ENCODE results near the gene P2RX6.
A peak's percentile ranks its signal among the peaks of the same experiment; 100 is the strongest.

P2RX6 gene

DNA sequence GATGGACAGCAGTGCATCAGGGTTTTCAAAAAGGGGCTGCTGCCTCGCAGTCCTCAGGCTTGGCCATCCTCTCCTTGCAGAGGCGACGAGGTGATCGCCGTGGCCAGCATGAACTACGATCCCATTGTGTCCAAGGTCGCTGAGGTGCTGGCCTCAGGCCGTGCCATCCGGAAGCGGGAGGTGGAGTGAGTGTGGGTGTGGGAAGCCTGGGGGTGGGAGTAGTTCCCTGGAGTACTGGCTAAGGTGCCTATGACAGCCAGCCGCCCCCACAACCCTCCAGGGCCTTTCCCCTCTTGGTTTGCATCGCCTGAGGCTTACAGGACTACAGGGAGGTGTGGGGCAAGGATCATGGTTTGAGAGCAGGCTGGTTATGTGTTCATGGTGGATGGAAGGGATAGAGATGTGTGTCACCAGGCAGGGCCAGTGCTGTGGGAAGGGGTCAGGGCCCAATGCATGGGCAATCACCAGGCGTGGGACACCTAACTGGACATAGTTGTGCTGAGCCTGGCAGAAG, 35.0 kb upstream of the P2RX6 start:
- no peak for DNase-seq (ENCODE audit: low spot score)

DNA sequence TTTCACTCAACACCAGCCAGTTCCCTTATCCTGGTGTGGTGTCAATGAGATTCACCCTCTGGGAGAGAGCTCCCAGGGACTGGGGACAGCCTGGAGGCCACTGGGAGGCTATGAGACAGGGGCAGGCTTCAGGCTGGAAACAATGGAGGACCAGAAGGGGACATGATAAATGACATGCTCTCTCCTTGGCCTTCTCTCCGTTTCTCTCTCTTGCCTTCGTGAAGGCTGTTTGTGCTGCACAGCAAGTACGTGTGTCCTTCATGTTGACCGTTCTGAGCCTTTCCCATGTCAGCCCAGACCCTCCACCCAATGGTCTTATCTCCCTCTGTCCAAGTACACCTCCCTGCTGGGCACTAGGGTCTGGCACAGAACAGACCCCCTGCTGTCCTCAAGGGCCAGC, 34.4 kb upstream of the P2RX6 start:
- no peak for DNase-seq (ENCODE audit: low spot score)

DNA sequence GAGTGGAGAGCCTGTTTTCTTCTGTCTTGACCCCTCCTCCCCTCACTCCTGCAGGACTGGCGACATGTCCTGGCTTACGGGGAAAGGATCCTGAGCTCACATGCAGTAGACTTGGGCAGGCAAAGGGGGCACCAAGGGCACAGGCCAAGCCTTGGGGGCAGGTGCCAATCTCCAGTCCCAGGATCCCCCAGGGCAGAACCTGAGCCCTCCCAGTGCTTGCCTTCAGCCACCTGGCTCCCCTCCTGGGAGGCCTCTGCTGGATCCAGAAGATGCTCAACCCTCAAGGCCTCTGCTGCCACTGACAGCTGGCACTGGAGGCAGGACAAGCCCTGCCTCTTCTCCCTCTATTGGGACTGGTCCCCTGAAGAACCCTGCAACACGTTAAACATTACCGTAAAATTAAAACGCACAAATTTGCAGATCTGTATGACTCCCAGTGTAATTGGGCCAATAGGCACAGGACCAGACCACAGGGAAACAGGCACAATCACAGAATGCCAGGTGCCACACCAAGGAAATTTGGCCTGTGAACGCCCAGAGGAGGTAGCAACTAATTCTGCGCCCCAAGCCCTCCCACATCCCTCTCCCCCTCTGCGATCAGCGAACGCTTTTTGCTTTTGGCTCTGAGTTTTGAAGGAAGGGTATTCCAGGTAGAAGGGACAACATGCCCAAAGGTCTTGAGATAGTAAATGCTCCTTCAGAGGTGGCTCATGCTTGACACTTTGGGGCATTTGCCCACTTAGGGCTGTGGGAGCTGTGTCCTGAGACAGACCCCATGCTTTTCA, 33.8 kb upstream of the P2RX6 start:
- DNase-seq (ENCODE audit: low spot score) = no peak

DNA sequence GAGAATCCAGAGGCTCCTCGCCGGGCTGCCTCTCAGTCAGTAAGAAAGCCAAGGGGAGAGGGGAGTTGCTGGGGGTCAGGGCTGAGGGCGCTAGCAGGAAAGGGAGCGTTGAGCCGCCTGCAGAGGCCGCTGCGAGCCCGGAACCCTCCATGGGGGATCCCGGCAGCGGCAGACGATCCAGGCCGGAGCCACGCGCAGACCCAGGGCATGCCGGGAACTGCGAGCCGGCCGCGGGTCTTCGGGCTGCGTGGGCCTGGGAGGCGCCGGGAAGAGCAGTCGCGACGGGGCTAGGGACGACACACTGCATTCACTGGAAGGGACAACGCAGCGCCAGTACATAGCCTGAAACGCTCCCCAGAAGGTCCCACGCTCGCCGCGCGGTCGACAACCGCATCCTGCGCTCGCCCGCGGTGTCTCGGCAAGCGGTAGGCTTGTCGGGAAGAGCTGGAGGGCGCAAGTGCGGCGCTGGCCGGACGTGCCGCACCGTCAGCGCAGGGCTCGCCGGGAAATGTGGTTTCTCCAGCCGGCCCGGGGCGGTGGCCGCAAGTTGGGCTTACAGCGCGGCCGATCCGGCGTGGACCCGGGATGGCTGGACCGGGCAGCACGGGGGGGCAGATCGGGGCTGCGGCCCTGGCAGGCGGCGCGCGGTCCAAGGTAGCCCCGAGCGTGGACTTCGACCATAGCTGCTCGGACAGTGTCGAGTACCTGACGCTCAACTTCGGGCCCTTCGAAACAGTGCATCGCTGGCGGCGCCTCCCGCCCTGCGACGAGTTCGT, 33.0 kb upstream of the P2RX6 start, which contains the start of gene LZTR1:
Gene LZTR1 (plus strand): TSS at position 511 of the 776 bp plus-strand sequence. CDS start 75 bp downstream, at position 586.
- peak; percentile 83 for DNase-seq (ENCODE audit: low spot score)

DNA sequence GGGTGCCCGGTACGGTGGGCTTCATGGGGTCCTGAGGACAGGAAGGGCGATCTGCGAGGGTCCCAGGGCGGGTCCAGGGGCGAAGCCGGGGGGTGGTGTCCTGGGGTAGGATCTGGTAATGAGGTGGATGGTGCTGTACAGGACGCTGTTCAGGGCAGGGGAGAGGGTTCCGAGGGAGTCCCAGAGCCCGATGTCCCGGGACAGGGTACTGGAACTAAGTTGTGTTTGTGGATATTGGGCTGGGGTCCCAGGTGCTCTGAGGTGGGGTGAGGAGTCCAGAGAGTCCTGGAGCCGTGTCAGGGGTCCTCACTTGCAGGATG, 32.4 kb upstream of the P2RX6 start:
- no peak for DNase-seq (ENCODE audit: low spot score)

DNA sequence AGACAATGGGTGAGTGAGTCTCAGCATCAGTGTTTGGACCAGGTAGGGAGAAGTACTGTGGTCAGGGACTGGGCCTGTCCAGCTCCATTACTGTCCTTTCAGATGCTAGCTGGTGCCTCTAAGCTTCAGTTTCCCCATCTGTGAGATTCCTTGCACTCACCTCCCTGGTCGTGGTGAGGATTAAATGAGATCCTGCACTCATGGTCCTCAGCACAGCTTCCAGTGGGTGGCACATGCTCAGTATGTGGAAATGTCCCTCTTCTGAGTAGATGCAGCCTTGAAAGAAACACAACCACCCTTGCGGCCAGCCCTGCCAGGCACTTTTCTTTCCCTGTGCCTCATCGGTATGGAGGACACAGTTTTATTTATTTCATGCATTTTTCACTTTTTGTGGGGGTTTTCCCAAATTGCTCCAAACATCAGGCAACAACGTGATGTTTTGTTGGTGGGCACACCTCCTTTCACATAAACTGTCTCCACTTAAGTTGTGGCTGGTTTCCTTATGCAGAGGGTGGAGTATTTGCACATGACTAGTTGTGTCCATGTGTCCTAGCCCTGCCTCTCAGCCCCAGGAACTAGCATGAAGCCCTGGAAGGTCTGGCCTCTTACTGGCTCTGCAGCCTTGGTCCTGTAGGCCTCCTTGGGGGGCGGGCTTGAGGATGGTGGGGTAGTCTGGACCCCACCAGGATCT, 31.7 kb upstream of the P2RX6 start:
- no peak for DNase-seq (ENCODE audit: low spot score)

DNA sequence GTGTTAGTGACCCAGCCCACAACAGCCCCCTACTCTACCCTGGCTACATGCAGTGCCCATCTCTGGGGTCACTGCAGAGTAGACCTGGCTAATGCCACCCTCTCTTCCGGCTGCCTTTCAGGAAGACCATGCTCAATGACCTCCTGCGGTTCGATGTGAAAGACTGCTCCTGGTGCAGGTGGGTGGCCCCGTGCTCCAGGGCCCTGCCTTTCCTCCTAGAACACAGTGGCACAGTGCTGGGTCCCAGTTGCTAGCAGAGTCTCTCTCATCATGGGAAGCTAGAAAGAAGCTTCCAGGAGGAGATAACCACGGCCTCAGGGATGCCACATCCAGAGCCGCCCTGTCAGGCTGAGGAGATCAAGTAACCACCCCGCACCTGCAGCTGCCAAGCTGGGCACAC, 29.2 kb upstream of the P2RX6 start:
- DNase-seq (ENCODE audit: low spot score) = no peak

DNA sequence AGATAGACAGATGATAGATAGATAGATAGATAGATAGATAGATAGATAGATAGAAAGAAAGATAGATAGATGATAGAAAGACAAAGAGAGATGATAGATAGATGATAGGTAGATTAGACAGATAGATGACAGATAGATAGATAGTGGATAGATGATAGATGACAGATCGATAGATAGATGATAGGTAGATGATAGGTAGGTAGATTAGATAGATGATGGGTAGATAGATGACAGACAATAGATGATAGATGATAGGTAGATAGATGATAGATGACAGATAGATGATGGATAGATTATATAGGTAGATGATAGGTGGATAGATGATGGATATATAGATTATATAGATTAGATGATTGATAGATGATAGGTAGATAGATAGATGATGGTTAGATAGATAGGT, 28.6 kb upstream of the P2RX6 start:
- no peak for DNase-seq (ENCODE audit: low spot score)

DNA sequence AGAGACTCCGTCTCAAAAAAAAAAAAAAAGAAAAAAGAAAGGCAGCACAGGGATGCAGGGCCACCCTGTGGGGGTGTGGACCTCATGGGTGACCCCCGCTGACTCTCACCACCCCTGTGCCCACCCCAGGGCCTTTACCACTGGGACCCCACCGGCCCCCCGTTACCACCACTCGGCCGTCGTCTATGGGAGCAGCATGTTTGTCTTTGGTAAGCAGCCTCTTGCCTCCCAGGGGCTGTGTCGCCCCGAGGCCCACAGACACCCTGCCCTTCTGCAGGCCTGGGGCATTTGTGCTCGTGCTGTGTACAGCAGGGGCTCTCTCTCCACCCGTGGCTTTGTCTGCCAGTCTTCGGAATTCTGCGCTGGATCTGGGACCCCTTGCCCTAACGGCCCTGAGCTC, 27.6 kb upstream of the P2RX6 start:
- DNase-seq (ENCODE audit: low spot score) = no peak

DNA sequence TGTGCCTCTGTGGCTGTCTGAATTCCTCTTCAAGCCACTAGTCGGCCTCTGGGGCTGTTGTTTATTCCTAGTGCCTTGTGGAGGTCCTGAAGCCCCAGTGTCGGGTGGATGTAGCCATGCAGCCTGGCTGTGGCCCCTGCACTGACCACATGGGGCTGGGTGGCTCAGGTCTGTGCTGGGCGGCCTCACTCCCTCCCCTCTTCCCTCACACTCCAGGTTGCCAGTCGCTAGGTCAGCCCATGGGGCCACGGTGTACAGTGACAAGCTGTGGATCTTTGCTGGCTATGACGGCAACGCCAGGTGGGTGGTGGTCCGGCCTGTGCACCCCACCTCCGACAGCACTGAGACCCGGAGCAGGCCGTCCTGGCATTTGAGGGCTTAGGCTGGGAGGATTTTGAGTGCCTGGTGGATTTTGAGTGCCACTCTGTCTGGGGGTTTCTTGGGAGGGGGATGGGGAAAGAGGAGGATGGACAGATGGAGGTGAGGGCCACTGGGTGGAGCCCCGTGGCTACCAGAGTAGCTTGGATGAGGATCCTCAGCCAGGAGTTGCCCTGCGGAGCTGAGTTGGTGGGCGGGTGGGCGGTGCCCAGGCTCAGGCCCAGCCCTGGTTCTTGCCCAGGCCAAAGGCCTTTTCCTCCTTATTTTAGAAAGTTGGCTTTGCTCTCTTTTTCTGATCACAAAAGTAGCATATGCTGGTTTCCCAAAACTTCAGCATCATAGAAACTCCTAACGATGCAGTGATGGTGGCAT, 26.2 kb upstream of the P2RX6 start:
- no peak for DNase-seq (ENCODE audit: low spot score)

DNA sequence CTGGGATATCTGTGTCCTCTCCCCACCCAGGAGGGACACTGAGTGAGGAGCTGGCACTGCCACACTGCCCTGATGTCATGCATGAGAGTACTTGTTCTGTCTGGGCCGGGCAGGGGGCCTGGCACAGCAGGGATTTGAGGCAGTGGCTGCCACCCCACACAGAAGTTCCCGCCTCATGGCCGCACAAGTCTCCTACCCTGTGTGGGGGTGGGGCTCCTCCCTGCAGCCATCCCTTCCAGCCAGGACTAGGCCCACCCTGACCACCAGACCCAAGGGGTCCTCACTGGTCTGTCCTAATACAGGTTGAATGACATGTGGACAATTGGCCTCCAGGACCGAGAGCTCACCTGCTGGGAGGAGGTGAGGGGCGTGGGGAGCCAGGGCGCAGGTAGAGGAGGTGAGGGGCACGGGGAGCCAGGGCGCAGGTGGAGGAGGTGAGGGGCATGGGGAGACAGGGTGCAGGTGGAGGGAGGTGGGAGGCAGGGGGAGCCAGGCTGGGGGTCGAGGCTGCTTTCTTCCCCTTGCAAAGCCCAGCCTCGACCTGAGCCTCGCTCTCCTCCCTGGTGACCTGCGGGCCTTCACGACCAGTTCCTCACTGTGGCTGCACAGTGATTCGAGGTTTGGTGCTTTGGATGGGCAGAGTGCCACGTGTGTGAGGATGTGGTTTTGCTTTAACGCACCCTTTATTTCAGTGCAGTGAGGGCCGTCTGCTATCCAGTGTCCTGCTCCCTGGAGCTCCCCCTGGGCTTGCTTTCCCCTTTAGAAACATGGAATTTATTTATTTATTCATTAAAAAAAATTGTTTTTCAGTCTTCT, 25.4 kb upstream of the P2RX6 start:
- no peak for DNase-seq (ENCODE audit: low spot score)

DNA sequence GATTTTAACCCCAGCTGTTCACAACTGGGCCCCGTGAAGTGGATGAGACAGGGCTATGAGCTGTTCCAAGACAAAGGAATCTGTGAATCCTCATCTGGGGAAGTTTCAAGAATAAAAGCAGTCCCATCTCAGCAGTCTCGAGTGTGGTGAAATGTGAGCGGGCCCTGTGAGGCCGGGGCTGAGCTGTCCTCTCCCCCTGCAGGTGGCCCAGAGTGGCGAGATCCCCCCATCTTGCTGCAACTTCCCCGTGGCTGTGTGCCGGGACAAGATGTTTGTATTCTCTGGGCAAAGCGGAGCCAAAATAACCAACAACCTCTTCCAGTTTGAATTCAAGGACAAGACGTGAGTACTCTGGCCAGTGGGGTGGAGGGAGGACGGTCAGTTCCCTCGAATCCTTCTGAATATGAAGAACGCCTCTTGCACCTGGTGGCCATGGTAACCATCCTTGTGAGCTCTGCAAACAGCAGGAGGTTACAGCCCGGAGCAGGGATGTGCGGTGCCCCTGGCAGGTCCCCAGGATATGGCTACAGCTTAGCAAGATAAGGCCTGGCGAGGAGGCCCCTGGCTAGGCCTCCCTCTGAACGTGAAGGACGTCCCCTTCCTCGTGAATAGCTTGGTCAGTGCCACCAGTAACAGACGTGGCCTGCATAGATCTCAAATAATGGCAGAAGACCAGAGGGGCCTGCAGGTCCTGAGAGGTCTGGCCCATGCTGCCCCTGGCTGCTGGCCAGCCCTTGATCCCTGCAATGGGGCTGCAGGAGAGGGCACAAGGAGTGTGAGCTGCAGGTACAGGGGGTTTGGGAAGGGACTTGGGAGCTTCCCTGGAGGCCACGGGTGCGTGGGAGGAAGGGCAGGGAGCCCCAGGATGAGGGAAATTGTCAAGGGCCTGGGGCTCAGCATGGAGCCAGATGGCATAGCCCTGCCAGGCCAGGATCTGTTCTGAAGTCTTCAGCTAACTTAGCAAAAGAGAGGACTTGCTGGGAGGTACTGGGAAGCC, 24.5 kb upstream of the P2RX6 start:
- no peak for DNase-seq (ENCODE audit: low spot score)

DNA sequence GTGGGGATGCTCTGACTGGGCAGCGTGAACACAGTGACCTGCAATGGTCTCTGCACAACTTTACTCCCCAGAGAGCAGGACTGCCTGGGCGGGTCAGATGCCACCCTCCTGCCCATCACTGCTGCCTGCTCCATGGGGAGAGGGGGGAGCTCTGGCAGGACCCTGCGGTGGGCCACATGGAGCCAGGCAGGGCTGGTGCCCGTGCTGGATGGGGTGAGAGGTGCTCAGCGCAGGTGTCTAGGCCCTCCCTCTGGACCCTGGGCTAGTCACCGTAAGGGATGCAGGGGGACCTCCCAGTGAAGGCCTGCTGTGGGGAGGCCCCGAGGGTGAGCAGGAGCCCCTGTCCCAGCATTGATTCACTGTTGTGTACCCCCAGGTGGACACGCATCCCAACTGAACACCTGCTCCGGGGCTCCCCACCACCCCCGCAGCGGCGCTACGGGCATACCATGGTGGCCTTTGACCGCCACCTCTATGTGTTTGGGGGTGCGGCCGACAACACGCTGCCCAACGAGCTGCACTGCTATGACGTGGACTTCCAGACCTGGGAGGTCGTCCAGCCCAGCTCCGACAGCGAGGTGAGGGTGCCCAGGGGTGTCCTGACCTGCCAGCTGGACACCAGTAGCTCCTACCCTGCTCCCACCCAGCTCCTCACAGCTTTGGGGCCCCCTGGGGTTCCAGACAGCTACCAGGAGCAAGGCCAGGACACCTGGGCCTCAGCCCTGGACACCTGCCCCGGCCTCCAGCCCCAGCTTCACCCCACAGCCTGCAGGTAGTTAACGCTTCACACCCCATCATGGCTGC, 23.5 kb upstream of the P2RX6 start:
- no peak for DNase-seq (ENCODE audit: low spot score)

DNA sequence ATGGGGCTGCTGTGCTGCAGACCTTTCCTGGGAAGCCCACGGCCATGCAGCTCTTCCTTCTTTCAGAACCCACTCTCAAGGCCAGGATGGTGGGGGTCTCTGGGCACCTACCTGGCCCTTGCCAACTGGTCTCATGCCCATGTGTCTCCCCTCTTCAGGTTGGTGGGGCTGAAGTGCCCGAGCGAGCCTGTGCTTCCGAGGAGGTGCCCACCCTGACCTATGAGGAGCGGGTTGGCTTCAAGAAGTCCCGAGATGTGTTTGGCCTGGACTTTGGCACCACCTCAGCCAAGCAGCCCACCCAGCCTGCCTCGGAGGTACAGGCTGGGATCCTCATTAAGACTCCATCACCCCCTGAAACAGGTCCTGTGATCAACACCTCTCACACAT, 22.9 kb upstream of the P2RX6 start:
- DNase-seq (ENCODE audit: low spot score) = no peak

DNA sequence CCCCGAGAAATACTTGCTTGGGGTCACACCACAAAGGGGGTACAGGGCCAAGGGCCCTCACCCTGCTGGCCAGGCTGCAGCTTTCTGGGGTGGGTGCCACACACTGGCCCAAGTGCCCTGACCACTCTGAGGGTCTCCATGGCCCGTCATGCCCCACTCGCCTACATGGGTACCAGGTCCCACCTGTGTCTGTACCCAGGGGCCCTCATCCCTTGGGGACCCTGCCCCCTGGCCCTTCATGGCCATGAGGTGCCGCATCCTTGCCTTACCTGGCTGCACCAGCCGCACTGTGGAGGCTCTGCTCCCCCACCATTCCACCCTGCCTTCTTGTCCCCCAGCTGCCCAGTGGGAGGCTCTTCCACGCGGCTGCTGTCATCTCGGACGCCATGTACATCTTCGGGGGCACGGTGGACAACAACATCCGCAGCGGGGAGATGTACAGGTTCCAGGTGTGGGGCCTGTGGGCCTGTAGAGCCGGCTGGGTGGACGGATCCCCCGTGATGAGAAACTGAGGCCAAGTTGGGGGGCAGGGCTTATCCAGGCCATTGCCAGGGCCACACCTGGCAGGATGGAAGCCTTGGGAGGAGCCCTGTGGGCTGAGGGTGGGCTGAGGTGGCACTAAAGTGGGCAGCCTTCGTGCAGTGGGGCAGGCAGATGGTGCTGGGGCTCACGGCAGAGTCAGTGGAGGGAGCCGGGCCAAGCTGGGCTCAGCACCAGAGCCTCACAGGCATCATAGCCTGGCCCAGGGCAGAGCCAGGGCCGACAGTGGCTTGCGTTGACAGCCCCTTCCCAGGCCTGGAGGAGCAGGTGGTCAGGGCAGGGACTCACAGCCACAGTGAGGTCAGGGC, 22.3 kb upstream of the P2RX6 start:
- DNase-seq (ENCODE audit: low spot score) = no peak

DNA sequence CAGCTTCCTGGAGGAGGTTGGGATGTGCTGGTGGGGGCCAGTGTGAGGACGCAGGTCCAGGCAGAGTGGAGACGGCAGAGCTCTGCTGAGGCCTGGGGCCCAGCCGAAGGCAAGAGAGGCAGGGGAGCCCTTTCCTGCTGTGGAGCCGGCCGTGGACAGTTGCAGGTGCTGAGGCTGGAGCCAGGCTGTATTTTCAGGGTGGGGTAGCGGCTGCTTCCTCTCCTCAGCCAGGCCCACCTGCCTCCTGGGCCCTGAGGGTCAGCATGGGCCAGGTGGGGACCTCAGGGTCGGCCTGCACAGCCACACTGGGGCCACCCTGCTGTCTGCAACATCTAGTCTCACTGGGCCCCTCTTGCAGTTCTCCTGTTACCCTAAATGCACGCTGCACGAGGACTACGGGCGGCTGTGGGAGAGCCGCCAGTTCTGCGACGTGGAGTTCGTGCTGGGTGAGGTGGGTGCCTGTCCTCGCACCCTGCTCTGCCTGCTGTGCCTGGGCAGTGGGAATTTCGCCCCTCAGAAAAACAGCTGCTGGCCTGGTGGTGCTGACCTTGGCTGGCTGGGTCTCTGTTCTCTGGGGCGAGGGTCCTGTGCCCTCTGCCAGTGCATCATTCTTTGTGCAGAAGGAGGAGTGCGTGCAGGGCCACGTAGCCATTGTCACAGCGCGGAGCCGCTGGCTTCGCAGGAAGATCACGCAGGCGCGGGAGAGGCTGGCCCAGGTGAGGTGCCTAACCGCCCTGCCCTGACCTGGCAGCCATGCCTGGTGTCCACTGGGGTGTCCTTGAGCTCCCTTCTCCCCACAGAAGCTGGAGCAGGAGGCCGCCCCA, 21.4 kb upstream of the P2RX6 start:
- no peak for DNase-seq (ENCODE audit: low spot score)
